H1 (cell line): ENCODE results near the gene AKR7A2. TPM values are rescaled to one million over a fixed set of nuclear protein-coding genes. Genes with fewer than 3 reads are reported as not detected.

ENCODE experiments used
- CBX5 ChIP-seq: fragments of 300-800, 300-1000 bp; sonication (generic); IDR thresholded peaks from 2 replicates; pipeline ENCODE4 v1.7.1; 2016; ENCODE audit warnings: antibody characterized with exemption, low read length, low read depth
- CBX8 ChIP-seq: fragments of 300-800, 300-1000 bp; sonication (generic); IDR thresholded peaks from 2 replicates; pipeline ENCODE4 v1.7.1; 2016; ENCODE audit warnings: low read depth, low read length, borderline replicate concordance
- CEBPB ChIP-seq: IDR thresholded peaks from 2 replicates; pipeline ENCODE4 v1.6.1; 2012; ENCODE audit warnings: low read depth, low read length
- CTCF ChIP-seq, 3 experiments: IDR thresholded peaks; 1 replicate in 2 of 3; 2 replicates in 1 of 3; pipeline versions ENCODE4 v1.5.1 to v1.6.1; 2011; ENCODE audit warnings: low read length in 3 of 3, mild to moderate bottlenecking in 3 of 3, inconsistent platforms in 2 of 3, low read depth in 1 of 3, moderate library complexity in 1 of 3; ENCODE audit not compliant: insufficient read depth in 1 of 3; ENCODE audit errors: control extremely low read depth in 1 of 3
- EZH2 ChIP-seq: fragments of 200-600 bp; sonication (generic); IDR thresholded peaks from 2 replicates; pipeline ENCODE4 v1.7.1; 2012; ENCODE audit warnings: low read depth, mild to moderate bottlenecking, moderate library complexity, low read length, inconsistent platforms; ENCODE audit not compliant: severe bottlenecking
- FOSL1 ChIP-seq: IDR thresholded peaks from 2 replicates; pipeline ENCODE4 v1.6.1; 2011; ENCODE audit warnings: mild to moderate bottlenecking, low read depth, low read length, moderate library complexity; ENCODE audit not compliant: insufficient read depth
- HDAC2 ChIP-seq, 2 experiments: fragments of 300-600 bp in 1 of 2; sonication (generic) in 1 of 2; IDR thresholded peaks; 2 replicates each; pipeline ENCODE4 v1.6.1; 2011 to 2012; ENCODE audit warnings: low read depth in 2 of 2, low read length in 2 of 2, mild to moderate bottlenecking in 2 of 2, moderate library complexity in 2 of 2, borderline replicate concordance in 1 of 2, inconsistent platforms in 1 of 2
- KDM1A ChIP-seq: fragments of 200-600, 300-600 bp; sonication (generic); IDR thresholded peaks from 2 replicates; pipeline ENCODE4 v1.7.1; 2016; ENCODE audit warnings: mild to moderate bottlenecking, low read length, borderline replicate concordance
- MAFK ChIP-seq: IDR thresholded peaks from 2 replicates; pipeline ENCODE4 v1.6.1; 2012; ENCODE audit warnings: low read depth, mild to moderate bottlenecking, improper control_type of control experiment, low read length
- SP1 ChIP-seq: IDR thresholded peaks from 2 replicates; pipeline ENCODE4 v1.6.1; 2011; ENCODE audit warnings: low read depth, low read length
- YY1 ChIP-seq: IDR thresholded peaks from 2 replicates; pipeline ENCODE4 v1.6.1; 2011; ENCODE audit warnings: low read depth, mild to moderate bottlenecking, low read length
- polyA plus RNA-seq, 7 experiments: library from polyadenylated mRNA; depleted of rRNA in 3 of 7; stranded (reverse) in 5 of 7; unstranded in 2 of 7; fragments of >200 nt in 5 of 7; fragments of 200-250 nt in 2 of 7; gene quantifications; 1 replicate in 5 of 7; 2 replicates in 1 of 7; 4 replicates in 1 of 7; pipeline versions ENCODE4 v1.2.1 to v1.2.3, GENCODE V29; 2011 to 2013; ENCODE audit warnings: missing spikeins in 2 of 7, mixed read lengths in 2 of 7
- total RNA-seq: library from RNA; stranded (reverse); fragmentation: NEBNext Ultra II Directional; extraction: Animal tissue kit (Norgen Biotek cat#: 25700); gene quantifications from 2 replicates; pipeline ENCODE4 v1.2.1, GENCODE V29; 2021

Gene AKR7A2
- total and polyA plus RNA-seq, 2 of the 8 experiments (the other 6 are each of a cell fraction or from before 2014, with no cell fraction given), result 32.0 to 48.3 TPM

GRCh38 chr1:19309123-19309813 lies 2.7 kb downstream of the AKR7A2 start (continued):
- TF ChIP-seq CTCF (IDR thresholded peaks at IDR 0.05; ENCODE audit: control extremely low read depth in 1 of 3, insufficient read depth in 1 of 3, low read depth in 1 of 3, low read length in 3 of 3), result no peak
- TF ChIP-seq YY1, result no peak
- TF ChIP-seq CBX5, result no peak
- TF ChIP-seq KDM1A, result no peak
- no peak for TF ChIP-seq EZH2
- no peak for TF ChIP-seq CEBPB
- no peak for TF ChIP-seq FOSL1
- no peak for TF ChIP-seq HDAC2 (IDR thresholded peaks at IDR 0.05; ENCODE audit: borderline replicate concordance in 1 of 2, low read depth in 2 of 2, low read length in 2 of 2)
- TF ChIP-seq MAFK, result no peak
- TF ChIP-seq SP1, result no peak
- no peak for TF ChIP-seq CBX8
